Suprapubic skin (tissue), 3 donors: ENCODE measurements around the gene PRKAG2.

Source experiments
- EP300 ChIP-seq: sonication (generic); formaldehyde crosslinking; IDR thresholded peaks from one replicate; pipeline ENCODE4 v1.6.1; 2017; ENCODE audit warnings: antibody characterized with exemption
- POLR2A ChIP-seq, 2 donors: fragments of 450-650 bp; IDR thresholded peaks; one replicate each; pipeline ENCODE4 v1.6.1; 2017; ENCODE audit warnings: antibody characterized with exemption in 2 of 2, mild to moderate bottlenecking in 2 of 2, moderate library complexity in 2 of 2
- TF ChIP-seq, protein P1 (sequence below), 2 donors: fragments of 200-600 bp in 1 of 2; fragments of 450-650 bp in 1 of 2; sonication (generic) in 1 of 2; IDR thresholded peaks; one replicate each; pipeline ENCODE4 v1.5.1; 2016 to 2019; ENCODE audit warnings: antibody characterized with exemption in 2 of 2, mild to moderate bottlenecking in 1 of 2, moderate library complexity in 1 of 2

DNA sequence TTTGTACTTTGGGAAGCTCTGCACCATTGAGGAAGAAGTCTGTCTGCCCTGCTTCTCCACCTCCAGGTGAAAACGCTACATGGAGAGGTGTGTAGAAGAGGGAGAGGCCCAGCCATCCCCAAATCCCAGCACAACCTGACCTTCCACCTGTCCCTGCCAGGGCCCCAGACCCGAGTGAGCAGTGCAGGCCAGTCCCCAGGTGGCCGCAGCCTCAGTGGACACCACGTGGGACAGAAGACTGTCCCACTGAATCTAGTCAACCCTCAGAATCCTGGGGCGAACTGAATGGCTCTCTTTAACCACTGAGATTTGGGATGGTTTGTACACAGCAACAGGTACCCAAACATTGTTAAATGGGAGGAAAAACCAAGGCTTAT lies 49.4 kb upstream of the PRKAG2 start:
- TF ChIP-seq, protein P1, sequence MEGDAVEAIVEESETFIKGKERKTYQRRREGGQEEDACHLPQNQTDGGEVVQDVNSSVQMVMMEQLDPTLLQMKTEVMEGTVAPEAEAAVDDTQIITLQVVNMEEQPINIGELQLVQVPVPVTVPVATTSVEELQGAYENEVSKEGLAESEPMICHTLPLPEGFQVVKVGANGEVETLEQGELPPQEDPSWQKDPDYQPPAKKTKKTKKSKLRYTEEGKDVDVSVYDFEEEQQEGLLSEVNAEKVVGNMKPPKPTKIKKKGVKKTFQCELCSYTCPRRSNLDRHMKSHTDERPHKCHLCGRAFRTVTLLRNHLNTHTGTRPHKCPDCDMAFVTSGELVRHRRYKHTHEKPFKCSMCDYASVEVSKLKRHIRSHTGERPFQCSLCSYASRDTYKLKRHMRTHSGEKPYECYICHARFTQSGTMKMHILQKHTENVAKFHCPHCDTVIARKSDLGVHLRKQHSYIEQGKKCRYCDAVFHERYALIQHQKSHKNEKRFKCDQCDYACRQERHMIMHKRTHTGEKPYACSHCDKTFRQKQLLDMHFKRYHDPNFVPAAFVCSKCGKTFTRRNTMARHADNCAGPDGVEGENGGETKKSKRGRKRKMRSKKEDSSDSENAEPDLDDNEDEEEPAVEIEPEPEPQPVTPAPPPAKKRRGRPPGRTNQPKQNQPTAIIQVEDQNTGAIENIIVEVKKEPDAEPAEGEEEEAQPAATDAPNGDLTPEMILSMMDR (IDR thresholded peaks at IDR 0.05), result no peak
- TF ChIP-seq POLR2A (IDR thresholded peaks at IDR 0.05), result no peak
- no peak for TF ChIP-seq EP300
